ENCODE results near the gene ERF. TPM values are rescaled to one million over a fixed set of nuclear protein-coding genes. Genes with fewer than 3 reads are reported as not detected.

The ERF gene
- total and polyA plus RNA-seq, 2 of the 8 experiments (the other 6 are each of a cell fraction or from before 2014, with no cell fraction given): 43.7 to 62.7 TPM

DNA sequence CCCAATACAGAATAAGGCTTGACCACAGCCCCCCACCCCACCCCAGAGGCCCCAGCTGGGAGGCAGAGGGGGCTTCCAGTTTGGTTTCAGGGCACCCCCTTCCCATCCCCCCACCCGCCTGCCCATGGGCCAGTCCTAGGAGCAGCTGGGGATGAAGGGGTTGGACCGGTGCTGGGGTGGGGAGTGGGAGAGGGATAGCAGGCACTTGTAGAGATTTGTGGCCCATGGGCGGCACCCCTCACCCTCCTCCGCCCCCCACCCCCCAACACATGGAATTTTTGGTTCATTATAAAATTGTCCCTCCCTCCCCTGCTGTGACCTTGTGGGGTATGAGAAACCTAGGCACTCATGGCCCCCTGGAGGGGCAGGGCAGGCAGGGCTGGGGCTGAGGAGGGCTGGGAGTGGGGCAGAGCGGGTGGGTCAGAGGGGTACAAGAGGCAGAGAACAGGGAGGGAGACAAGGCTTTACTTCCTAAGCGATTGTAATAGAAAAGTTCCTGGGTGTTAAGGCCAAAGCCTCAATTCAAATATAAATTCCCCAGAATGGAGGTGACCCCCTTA, 7.2 kb downstream of the ERF start:
- Histone ChIP-seq H3K23me2 (ENCODE audit: low read depth, low read length) (peaks cover 6% of the 10 kb centered on the region), H3K9ac (replicated peaks in 1 of 4; ENCODE audit: extremely low read depth in 1 of 4, low read depth in 3 of 4, low read length in 3 of 4) (no peak overlapping the region), H2AFZ (ENCODE audit: low read length) (no peak overlapping the region), H3K4ac (replicated peaks; ENCODE audit: insufficient read length, low read depth, low read length) (no peak overlapping the region), H4K20me1 (replicated peaks in 1 of 2; ENCODE audit: control insufficient read depth in 1 of 2, insufficient read depth in 2 of 2, low read length in 2 of 2) (peaks cover 6 to 18% of the 10 kb centered on the region in 2 experiments), H2BK5ac (ENCODE audit: low read depth, low read length) (no peak overlapping the region), H3K9me3 (ENCODE audit: insufficient read depth in 2 of 2, low read depth in 1 of 2, low read length in 1 of 2) (no peaks in the 10 kb centered on the region), H4K91ac (replicated peaks; ENCODE audit: insufficient read length, low read length) (no peak overlapping the region), H4K8ac (ENCODE audit: extremely low read depth, insufficient read depth, low read length) (no peak overlapping the region), H2AK5ac (ENCODE audit: low read depth, low read length) (no peak overlapping the region), H2BK120ac (replicated peaks; ENCODE audit: low read depth, low read length) (no peak overlapping the region), H2BK20ac (ENCODE audit: low read length) (no peak overlapping the region), H3K4me1 (replicated peaks in 1 of 4; ENCODE audit: control insufficient read depth in 3 of 4, insufficient read depth in 4 of 4, low read length in 3 of 4) (peaks cover 14 to 30% (median 20%) of the 10 kb centered on the region in 4 experiments), H3K18ac (ENCODE audit: extremely low read depth, low read length) (no peak overlapping the region), H3K4me2 (ENCODE audit: insufficient read depth in 1 of 2, low read depth in 2 of 2, low read length in 2 of 2) (no peak overlapping the region), H4K5ac (ENCODE audit: insufficient read length, low read depth, low read length) (no peak overlapping the region), H3K23ac (ENCODE audit: insufficient read length) (no peak overlapping the region), H3K27ac (ENCODE audit: low read depth, low read length) (no peak overlapping the region), H3K14ac (ENCODE audit: insufficient read length) (no peak overlapping the region), H3K27me3 (replicated peaks in 1 of 4; ENCODE audit: control insufficient read depth in 3 of 4, extremely low read depth in 1 of 4, insufficient read depth in 3 of 4, low read length in 3 of 4) (no peaks in the 10 kb centered on the region), H3K4me3 (ENCODE audit: extremely low read depth in 1 of 4, insufficient read depth in 2 of 4, low read depth in 3 of 4, low read length in 4 of 4) (no peak overlapping the region), H3K79me2 (ENCODE audit: control insufficient read depth in 1 of 2, insufficient read depth in 2 of 2, low read length in 2 of 2) (peaks cover 3 to 26% of the 10 kb centered on the region in 2 experiments; a peak in 3 of 4 replicates), H3K36me3 (ENCODE audit: control insufficient read depth in 2 of 4, insufficient read depth in 4 of 4, low read length in 3 of 4) (peaks cover 0 to 20% (median 4%) of the 10 kb centered on the region in 4 experiments; a peak in 4 of 8 replicates), H3K79me1 (ENCODE audit: low read depth, low read length) (peaks cover 15% of the 10 kb centered on the region), H3K56ac (replicated peaks; ENCODE audit: insufficient read length, low read depth, low read length) (no peak overlapping the region), H2BK15ac (ENCODE audit: low read length) (no peak overlapping the region), H2BK12ac (ENCODE audit: low read depth, low read length) (no peak overlapping the region)
- DNase-seq (ENCODE audit: low read depth in 1 of 2, low spot score in 2 of 2) (no peak), FAIRE-seq (no peak)
- WGBS, 2 experiments (ENCODE audit: extremely low coverage in 1 of 2, insufficient coverage in 1 of 2, insufficient read length in 1 of 2, insufficient replicate concordance in 2 of 2, low coverage in 1 of 2, low lambda C conversion rate in 2 of 2, missing lambda C conversion rate in 1 of 2): no CpG with 5 or more reads among the region's 6 CpGs
- ChIA-PET POLR2A (ENCODE audit: partially characterized antibody) (interaction anchor here (0.9 to 7.0 kb wide), 11 partner anchors 8 to 153 kb away, joined by 3 to 68 read pairs (median 5); partner anchors contain the start of gene DEDD2), CTCF (ENCODE audit: partially characterized antibody) (interaction anchor here (0.5 to 11.8 kb wide), 10 partner anchors 12 to 149 kb away, joined by 3 to 260 read pairs (median 8); partner anchors contain the start of gene ERF)
- TF ChIP-seq EP300 (IDR thresholded peaks at IDR 0.05; ENCODE audit: borderline replicate concordance in 1 of 2, low read depth in 2 of 2, low read length in 2 of 2) (no peak), NANOG (IDR thresholded peaks at IDR 0.05; ENCODE audit: insufficient read depth, low read depth, low read length, poor library complexity, severe bottlenecking) (no peak), E2F6 (IDR thresholded peaks at IDR 0.05) (no peak), ASH2L (IDR thresholded peaks at IDR 0.05; ENCODE audit: low read length) (no peak), SP2 (IDR thresholded peaks at IDR 0.05; ENCODE audit: low read length) (no peak), SIX5 (IDR thresholded peaks at IDR 0.05; ENCODE audit: low read depth, low read length) (no peak), GTF2F1 (IDR thresholded peaks at IDR 0.05; ENCODE audit: borderline replicate concordance, low read depth, low read length) (no peak), BACH1 (IDR thresholded peaks at IDR 0.05; ENCODE audit: low read length) (no peak), MAFK (IDR thresholded peaks at IDR 0.05; ENCODE audit: low read depth, low read length) (no peak), POLR2AphosphoS5 (IDR thresholded peaks at IDR 0.05; ENCODE audit: low read depth, low read length) (no peak), RFX5 (IDR thresholded peaks at IDR 0.05; ENCODE audit: borderline replicate concordance, low read depth, low read length) (no peak), NRF1 (IDR thresholded peaks at IDR 0.05; ENCODE audit: low read depth, low read length) (no peak), BRCA1 (IDR thresholded peaks at IDR 0.05; ENCODE audit: low read depth, low read length) (no peak)
